ENCODE results near the gene HOXC12.
A peak's percentile ranks its signal among the peaks of the same experiment; 100 is the strongest.

HOXC12 gene

GRCh38 chr12:53994264-53995001 is 39.7 kb downstream of the HOXC12 start:
- peaks cover 98% of the 10 kb centered on the region for H3K27me3 ChIP-seq (ENCODE audit: control insufficient read depth, insufficient read depth, low read length)
- no peaks in the 10 kb centered on the region for H3K36me3 ChIP-seq (ENCODE audit: control insufficient read depth, insufficient read depth, low read length)
- no peaks in the 10 kb centered on the region for H3K9me3 ChIP-seq (ENCODE audit: control insufficient read depth, low read length)
- H3K4me1 ChIP-seq (ENCODE audit: control insufficient read depth, insufficient read depth, low read length), result peaks cover 25% of the 10 kb centered on the region
- no peak overlapping the region for H3K4me3 ChIP-seq (ENCODE audit: low read length)
- H3K9ac ChIP-seq (ENCODE audit: low read length), result no peak overlapping the region

DNA sequence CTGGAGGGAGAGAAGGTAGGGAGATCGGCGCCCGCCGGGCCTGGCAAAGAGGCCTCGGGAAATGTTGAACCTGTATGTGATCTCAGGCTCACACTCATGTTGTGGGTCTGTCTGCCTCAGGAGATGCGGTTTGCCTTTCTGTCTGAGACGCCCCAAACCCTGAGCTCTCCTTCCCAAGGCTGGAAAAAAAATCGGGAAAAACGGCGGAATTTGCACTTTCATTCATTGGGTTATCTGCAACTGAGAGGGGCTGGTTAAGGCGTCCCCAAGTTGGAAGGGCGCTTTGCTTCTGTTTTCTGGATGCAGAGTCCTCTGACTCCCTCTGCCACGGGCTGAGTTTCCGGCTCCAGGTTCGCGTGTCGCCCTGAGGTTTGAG is 40.3 kb downstream of the HOXC12 start:
- peaks cover 98% of the 10 kb centered on the region for H3K27me3 ChIP-seq (ENCODE audit: control insufficient read depth, insufficient read depth, low read length)
- no peaks in the 10 kb centered on the region for H3K9me3 ChIP-seq (ENCODE audit: control insufficient read depth, low read length)
- H3K9ac ChIP-seq (ENCODE audit: low read length), result no peak overlapping the region
- no peaks in the 10 kb centered on the region for H3K36me3 ChIP-seq (ENCODE audit: control insufficient read depth, insufficient read depth, low read length)
- peaks cover 30% of the 10 kb centered on the region for H3K4me1 ChIP-seq (ENCODE audit: control insufficient read depth, insufficient read depth, low read length)
- H3K4me3 ChIP-seq (ENCODE audit: low read length), result no peak overlapping the region

- Histone ChIP-seq H3K27me3 (ENCODE audit: control insufficient read depth, insufficient read depth, low read length) (peaks cover 98% of the 10 kb centered on the region), H3K36me3 (ENCODE audit: control insufficient read depth, insufficient read depth, low read length) (no peaks in the 10 kb centered on the region), H3K9me3 (ENCODE audit: control insufficient read depth, low read length) (no peaks in the 10 kb centered on the region), H3K9ac (ENCODE audit: low read length) (peak overlapping the region; percentile 62), H3K4me3 (ENCODE audit: low read length) (peak overlapping the region; percentile 71), H3K4me1 (ENCODE audit: control insufficient read depth, insufficient read depth, low read length) (peaks cover 36% of the 10 kb centered on the region)
Observed at GRCh38 chr12:53995378-53996239, 40.9 kb downstream of the HOXC12 start.

DNA sequence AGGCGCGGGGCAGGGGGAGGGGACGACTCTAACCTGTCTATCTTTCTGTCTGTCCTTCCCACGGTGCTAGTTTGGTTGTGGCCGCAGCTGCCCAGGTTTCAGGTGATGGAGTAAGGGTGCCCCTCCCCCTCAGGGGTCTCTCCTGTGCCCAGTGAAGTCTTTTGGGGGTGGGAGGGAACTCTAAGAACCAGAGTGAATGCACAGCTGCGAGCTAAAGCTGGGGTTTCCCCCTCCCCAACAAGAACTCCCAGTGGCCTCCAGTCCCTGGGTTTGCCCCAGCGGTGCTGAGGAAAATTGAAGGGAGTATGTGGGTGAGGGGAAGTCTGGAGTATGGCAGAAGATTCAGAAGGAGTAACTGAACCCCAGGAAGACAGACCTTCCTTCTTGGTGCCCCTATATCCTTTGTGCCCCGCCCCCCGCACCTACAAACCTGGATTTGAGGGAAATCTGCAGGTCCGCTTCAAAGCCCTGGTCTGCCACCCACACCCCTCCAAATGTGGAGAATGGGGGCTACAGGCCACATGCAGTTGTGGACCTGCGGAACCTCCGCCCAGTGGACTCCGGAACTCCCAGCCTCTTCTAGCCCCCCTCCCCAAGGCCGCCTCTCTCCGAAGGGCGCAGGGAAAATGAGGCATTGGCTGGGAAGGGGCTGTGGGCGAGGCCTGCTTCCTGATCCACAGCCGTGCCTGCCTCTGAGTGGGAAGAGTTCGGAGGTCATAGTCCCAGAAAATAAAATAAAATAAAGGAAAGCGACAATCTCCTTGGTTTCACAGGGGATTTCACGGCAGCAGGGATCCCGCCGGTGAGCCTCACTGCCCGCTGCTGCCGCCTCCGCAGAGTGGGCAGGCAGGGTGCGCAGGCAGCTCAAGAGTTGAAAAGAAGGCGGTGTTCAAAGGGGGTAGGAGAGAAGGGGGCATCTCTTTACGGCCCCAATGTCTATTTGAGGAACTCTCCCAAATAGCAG is 41.8 kb downstream of the HOXC12 start:
- no peaks in the 10 kb centered on the region for H3K36me3 ChIP-seq (ENCODE audit: control insufficient read depth, insufficient read depth, low read length)
- H3K9me3 ChIP-seq (ENCODE audit: control insufficient read depth, low read length), result no peaks in the 10 kb centered on the region
- H3K27me3 ChIP-seq (ENCODE audit: control insufficient read depth, insufficient read depth, low read length), result peaks cover 98% of the 10 kb centered on the region
- no peak overlapping the region for H3K4me3 ChIP-seq (ENCODE audit: low read length)
- no peak overlapping the region for H3K9ac ChIP-seq (ENCODE audit: low read length)
- H3K4me1 ChIP-seq (ENCODE audit: control insufficient read depth, insufficient read depth, low read length), result peaks cover 36% of the 10 kb centered on the region

- H3K36me3 ChIP-seq (ENCODE audit: control insufficient read depth, insufficient read depth, low read length), result no peaks in the 10 kb centered on the region
- H3K4me3 ChIP-seq (ENCODE audit: low read length), result no peak overlapping the region
- peaks cover 36% of the 10 kb centered on the region for H3K4me1 ChIP-seq (ENCODE audit: control insufficient read depth, insufficient read depth, low read length)
- no peak overlapping the region for H3K9ac ChIP-seq (ENCODE audit: low read length)
- H3K27me3 ChIP-seq (ENCODE audit: control insufficient read depth, insufficient read depth, low read length), result peaks cover 98% of the 10 kb centered on the region
- H3K9me3 ChIP-seq (ENCODE audit: control insufficient read depth, low read length), result no peaks in the 10 kb centered on the region
Observed at GRCh38 chr12:53997204-53998109, 42.8 kb downstream of the HOXC12 start.

- H3K36me3 ChIP-seq (ENCODE audit: control insufficient read depth, insufficient read depth, low read length), result no peaks in the 10 kb centered on the region
- H3K27me3 ChIP-seq (ENCODE audit: control insufficient read depth, insufficient read depth, low read length), result peaks cover 97% of the 10 kb centered on the region
- H3K4me3 ChIP-seq (ENCODE audit: low read length), result no peak overlapping the region
- H3K4me1 ChIP-seq (ENCODE audit: control insufficient read depth, insufficient read depth, low read length), result peaks cover 36% of the 10 kb centered on the region
- H3K9me3 ChIP-seq (ENCODE audit: control insufficient read depth, low read length), result no peaks in the 10 kb centered on the region
- H3K9ac ChIP-seq (ENCODE audit: low read length), result no peak overlapping the region
Observed at GRCh38 chr12:53998110-53998899, 43.6 kb downstream of the HOXC12 start.

DNA sequence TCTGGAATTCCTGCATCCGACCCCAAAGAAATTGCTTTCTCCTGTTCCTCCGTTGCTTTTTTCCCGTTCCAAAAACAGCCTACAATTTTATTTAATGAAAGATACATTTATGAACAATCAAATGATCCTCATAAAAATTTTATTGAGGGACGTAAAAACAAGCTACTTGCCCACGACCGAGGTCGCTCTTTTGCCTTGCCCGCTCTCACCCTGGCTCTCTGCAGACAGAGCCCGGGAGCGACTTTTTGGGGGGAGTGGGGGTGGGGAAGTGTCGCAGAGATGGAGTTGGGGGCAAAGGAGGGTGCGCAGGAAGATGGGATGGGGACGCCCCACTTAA is 44.2 kb downstream of the HOXC12 start:
- Histone ChIP-seq H3K27me3 (ENCODE audit: control insufficient read depth, insufficient read depth, low read length) (peaks cover 96% of the 10 kb centered on the region), H3K36me3 (ENCODE audit: control insufficient read depth, insufficient read depth, low read length) (no peaks in the 10 kb centered on the region), H3K9me3 (ENCODE audit: control insufficient read depth, low read length) (no peaks in the 10 kb centered on the region), H3K4me1 (ENCODE audit: control insufficient read depth, insufficient read depth, low read length) (peaks cover 36% of the 10 kb centered on the region), H3K4me3 (ENCODE audit: low read length) (no peak overlapping the region), H3K9ac (ENCODE audit: low read length) (no peak overlapping the region)

- H3K9me3 ChIP-seq (ENCODE audit: control insufficient read depth, low read length), result no peaks in the 10 kb centered on the region
- no peak overlapping the region for H3K9ac ChIP-seq (ENCODE audit: low read length)
- H3K36me3 ChIP-seq (ENCODE audit: control insufficient read depth, insufficient read depth, low read length), result no peaks in the 10 kb centered on the region
- peaks cover 28% of the 10 kb centered on the region for H3K4me1 ChIP-seq (ENCODE audit: control insufficient read depth, insufficient read depth, low read length)
- peaks cover 96% of the 10 kb centered on the region for H3K27me3 ChIP-seq (ENCODE audit: control insufficient read depth, insufficient read depth, low read length)
- H3K4me3 ChIP-seq (ENCODE audit: low read length), result no peak overlapping the region
Observed at GRCh38 chr12:53999559-54000115, 44.9 kb downstream of the HOXC12 start.

GRCh38 chr12:54000116-54001114 is 45.7 kb downstream of the HOXC12 start, which contains the start of gene HOXC9:
TSS of gene HOXC9 (plus strand) at chr12:54000161. CDS start at chr12:54000189, 28 bp downstream.
- Histone ChIP-seq H3K9me3 (ENCODE audit: control insufficient read depth, low read length) (no peaks in the 10 kb centered on the region), H3K36me3 (ENCODE audit: control insufficient read depth, insufficient read depth, low read length) (no peaks in the 10 kb centered on the region), H3K4me3 (ENCODE audit: low read length) (no peak within 1 kb of the TSS), H3K27me3 (ENCODE audit: control insufficient read depth, insufficient read depth, low read length) (peaks cover 96% of the 10 kb centered on the region), H3K4me1 (ENCODE audit: control insufficient read depth, insufficient read depth, low read length) (peaks cover 22% of the 10 kb centered on the region), H3K9ac (ENCODE audit: low read length) (no peak within 1 kb of the TSS)
